Thoracic aorta (tissue), 2 donors: ENCODE data around the gene SSTR1. TPM values are rescaled to one million over a fixed set of nuclear protein-coding genes. Genes with fewer than 3 reads are reported as not detected.

Source experiments
- ATAC-seq: fragments of 150-250 bp; one replicate; pipeline ENCODE4 v1.8.0; 2017; ENCODE audit warnings: low read depth; ENCODE audit not compliant: insufficient number of reproducible peaks, low FRiP score
- DNase-seq: peaks from one replicate; pipeline ENCODE4 v3.0.0-alpha.2; 2020; ENCODE audit warnings: low spot score
- H3K27ac ChIP-seq, 2 donors: fragments of 200-600 bp; sonication (generic); 1 replicate in 1 of 2; 2 replicates in 1 of 2; pipeline ENCODE4 v1.5.1; 2016; ENCODE audit warnings: mild to moderate bottlenecking in 2 of 2, moderate library complexity in 2 of 2
- H3K27me3 ChIP-seq: fragments of 200-600 bp; sonication (generic); replicated peaks from 2 replicates; pipeline ENCODE4 v1.6.0; 2016; ENCODE audit warnings: mild to moderate bottlenecking; ENCODE audit not compliant: insufficient read depth
- H3K36me3 ChIP-seq: fragments of 200-600 bp; sonication (generic); one replicate; pipeline ENCODE4 v1.5.1; 2016
- H3K4me1 ChIP-seq, 2 donors: fragments of 200-600 bp; sonication (generic); 1 replicate in 1 of 2; 2 replicates in 1 of 2; pipeline versions ENCODE4 v1.5.1 to v1.6.0; 2016; ENCODE audit warnings: low read depth in 2 of 2, mild to moderate bottlenecking in 1 of 2; ENCODE audit not compliant: control insufficient read depth in 1 of 2
- H3K4me3 ChIP-seq: fragments of 200-600 bp; sonication (generic); 2 replicates; pipeline ENCODE4 v1.5.1; 2016; ENCODE audit warnings: mild to moderate bottlenecking
- H3K9me3 ChIP-seq: fragments of 200-600 bp; sonication (generic); 2 replicates; pipeline ENCODE4 v1.5.1; 2016
- total RNA-seq, 2 donors: library from RNA; depleted of rRNA; stranded (reverse); fragments of >200 nt; gene quantifications; one replicate each; pipeline versions ENCODE4 v1.1.0 to v1.2.3, GENCODE V29; 2016
- TF ChIP-seq, protein P1 (sequence below): fragments of 200-600 bp; sonication (generic); IDR thresholded peaks from one replicate; pipeline ENCODE4 v1.5.1; 2019; ENCODE audit warnings: antibody characterized with exemption

The SSTR1 gene
- total RNA-seq, 2 donors from 2014 or later, result 0.85 to 0.95 TPM

DNA sequence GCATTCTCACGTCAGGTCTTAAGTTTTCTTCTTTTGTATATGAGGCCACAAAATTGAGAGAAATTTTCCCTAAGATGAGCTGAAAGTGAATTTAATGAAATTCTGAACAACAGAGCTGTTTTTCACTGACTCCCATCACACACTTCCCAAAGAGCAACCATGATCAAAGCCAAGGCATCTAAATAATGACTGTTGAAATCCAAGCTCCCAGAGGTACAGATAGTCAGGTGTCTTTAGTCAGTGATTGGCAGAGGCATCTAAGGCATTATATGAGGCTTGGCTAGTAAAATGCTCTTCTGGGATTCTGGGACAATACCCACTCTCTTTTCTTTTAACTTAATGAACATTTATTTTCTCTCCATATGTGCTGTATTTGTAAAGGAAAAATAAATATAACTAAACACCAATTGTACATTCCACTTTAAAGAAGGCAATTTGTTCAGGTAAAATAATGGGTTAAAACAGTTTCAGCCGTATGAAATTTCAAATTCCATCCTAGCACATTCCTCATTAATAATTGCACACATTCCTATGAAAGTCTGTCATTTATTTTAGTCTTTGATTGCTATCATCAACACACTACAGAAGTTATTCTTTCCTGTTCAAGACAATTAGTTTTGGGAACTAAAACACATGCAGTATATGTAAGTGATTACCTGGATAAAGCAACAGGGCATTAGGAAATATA is 871 bp upstream of the SSTR1 start:
- no peak for DNase-seq
- peaks cover 4 to 34% of the 10 kb centered on the region in 2 donors for H3K4me1 ChIP-seq
- no peaks in the 10 kb centered on the region for H3K27me3 ChIP-seq
- TF ChIP-seq, protein P1, sequence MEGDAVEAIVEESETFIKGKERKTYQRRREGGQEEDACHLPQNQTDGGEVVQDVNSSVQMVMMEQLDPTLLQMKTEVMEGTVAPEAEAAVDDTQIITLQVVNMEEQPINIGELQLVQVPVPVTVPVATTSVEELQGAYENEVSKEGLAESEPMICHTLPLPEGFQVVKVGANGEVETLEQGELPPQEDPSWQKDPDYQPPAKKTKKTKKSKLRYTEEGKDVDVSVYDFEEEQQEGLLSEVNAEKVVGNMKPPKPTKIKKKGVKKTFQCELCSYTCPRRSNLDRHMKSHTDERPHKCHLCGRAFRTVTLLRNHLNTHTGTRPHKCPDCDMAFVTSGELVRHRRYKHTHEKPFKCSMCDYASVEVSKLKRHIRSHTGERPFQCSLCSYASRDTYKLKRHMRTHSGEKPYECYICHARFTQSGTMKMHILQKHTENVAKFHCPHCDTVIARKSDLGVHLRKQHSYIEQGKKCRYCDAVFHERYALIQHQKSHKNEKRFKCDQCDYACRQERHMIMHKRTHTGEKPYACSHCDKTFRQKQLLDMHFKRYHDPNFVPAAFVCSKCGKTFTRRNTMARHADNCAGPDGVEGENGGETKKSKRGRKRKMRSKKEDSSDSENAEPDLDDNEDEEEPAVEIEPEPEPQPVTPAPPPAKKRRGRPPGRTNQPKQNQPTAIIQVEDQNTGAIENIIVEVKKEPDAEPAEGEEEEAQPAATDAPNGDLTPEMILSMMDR, result no peak
- H3K36me3 ChIP-seq, result no peaks in the 10 kb centered on the region
- no peak for ATAC-seq
- H3K4me3 ChIP-seq, result no peak overlapping the region
- no peak overlapping the region for H3K27ac ChIP-seq
- peaks cover 4% of the 10 kb centered on the region for H3K9me3 ChIP-seq

DNA sequence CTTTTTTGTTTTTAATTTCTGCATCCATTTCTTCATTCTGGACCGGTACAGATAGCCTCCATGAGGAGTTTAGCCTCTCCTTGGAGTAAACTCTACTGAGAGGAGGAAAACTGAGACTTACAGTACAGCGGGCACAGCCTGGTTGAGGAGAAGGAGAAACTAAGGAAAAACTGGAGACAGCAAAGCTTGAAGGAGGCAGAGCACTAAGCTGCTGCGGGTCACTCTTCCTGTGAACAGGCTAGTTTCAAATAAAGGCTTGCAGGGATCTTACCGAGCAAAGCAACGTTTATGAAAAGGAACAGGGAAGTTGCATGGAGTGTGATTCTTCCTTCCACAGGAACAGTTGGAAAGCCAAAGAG is 348 bp upstream of the SSTR1 start:
- Histone ChIP-seq H3K27me3 (no peaks in the 10 kb centered on the region), H3K9me3 (peaks cover 4% of the 10 kb centered on the region), H3K36me3 (no peaks in the 10 kb centered on the region), H3K27ac (no peak overlapping the region), H3K4me3 (peak overlapping the region; percentile 71), H3K4me1 (peaks cover 4 to 34% of the 10 kb centered on the region in 2 donors)
- no peak for ATAC-seq
- DNase-seq, result no peak
- TF ChIP-seq, protein P1, result no peak

DNA sequence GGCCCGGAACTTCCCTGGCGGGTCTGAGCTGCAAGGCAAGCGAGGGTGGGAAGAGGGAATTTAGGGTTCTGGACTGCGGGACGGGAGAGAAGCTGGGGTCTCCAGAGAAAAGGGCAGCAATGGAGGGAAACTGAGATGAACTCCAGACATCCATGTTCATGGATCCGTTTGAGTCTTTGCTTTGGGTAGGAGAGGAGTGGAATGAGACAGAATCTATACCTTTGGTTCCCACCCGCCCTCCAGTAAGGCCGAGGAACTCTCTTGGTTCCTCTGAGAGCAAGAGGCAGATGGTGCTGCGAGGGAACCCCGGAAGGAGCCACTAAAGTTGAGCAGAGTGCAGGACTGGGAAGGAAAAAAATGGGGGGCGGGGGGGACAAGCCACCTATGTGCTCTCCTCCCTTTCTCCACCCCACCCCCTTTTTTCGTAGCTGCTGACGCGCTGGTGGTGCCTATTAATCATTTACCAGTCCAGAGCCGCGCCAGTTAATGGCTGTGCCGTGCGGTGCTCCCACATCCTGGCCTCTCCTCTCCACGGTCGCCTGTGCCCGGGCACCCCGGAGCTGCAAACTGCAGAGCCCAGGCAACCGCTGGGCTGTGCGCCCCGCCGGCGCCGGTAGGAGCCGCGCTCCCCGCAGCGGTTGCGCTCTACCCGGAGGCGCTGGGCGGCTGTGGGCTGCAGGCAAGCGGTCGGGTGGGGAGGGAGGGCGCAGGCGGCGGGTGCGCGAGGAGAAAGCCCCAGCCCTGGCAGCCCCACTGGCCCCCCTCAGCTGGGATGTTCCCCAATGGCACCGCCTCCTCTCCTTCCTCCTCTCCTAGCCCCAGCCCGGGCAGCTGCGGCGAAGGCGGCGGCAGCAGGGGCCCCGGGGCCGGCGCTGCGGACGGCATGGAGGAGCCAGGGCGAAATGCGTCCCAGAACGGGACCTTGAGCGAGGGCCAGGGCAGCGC is 1.2 kb downstream of the SSTR1 start:
- Histone ChIP-seq H3K36me3 (no peaks in the 10 kb centered on the region), H3K27me3 (no peaks in the 10 kb centered on the region), H3K9me3 (peaks cover 4% of the 10 kb centered on the region), H3K4me1 (peaks cover 4 to 34% of the 10 kb centered on the region in 2 donors), H3K27ac (no peak overlapping the region), H3K4me3 (peak overlapping the region; percentile 71)
- DNase-seq (no peak), ATAC-seq (no peak)
- TF ChIP-seq, protein P1, result peak; percentile 14

DNA sequence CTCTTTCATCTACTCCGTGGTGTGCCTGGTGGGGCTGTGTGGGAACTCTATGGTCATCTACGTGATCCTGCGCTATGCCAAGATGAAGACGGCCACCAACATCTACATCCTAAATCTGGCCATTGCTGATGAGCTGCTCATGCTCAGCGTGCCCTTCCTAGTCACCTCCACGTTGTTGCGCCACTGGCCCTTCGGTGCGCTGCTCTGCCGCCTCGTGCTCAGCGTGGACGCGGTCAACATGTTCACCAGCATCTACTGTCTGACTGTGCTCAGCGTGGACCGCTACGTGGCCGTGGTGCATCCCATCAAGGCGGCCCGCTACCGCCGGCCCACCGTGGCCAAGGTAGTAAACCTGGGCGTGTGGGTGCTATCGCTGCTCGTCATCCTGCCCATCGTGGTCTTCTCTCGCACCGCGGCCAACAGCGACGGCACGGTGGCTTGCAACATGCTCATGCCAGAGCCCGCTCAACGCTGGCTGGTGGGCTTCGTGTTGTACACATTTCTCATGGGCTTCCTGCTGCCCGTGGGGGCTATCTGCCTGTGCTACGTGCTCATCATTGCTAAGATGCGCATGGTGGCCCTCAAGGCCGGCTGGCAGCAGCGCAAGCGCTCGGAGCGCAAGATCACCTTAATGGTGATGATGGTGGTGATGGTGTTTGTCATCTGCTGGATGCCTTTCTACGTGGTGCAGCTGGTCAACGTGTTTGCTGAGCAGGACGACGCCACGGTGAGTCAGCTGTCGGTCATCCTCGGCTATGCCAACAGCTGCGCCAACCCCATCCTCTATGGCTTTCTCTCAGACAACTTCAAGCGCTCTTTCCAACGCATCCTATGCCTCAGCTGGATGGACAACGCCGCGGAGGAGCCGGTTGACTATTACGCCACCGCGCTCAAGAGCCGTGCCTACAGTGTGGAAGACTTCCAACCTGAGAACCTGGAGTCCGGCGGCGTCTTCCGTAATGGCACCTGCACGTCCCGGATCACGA is 2.2 kb downstream of the SSTR1 start:
- DNase-seq (no peak), ATAC-seq (no peak)
- Histone ChIP-seq H3K27ac (no peak overlapping the region), H3K9me3 (peaks cover 4% of the 10 kb centered on the region), H3K36me3 (no peaks in the 10 kb centered on the region), H3K27me3 (no peaks in the 10 kb centered on the region), H3K4me1 (peaks cover 4 to 34% of the 10 kb centered on the region in 2 donors), H3K4me3 (peak overlapping the region; percentile 71)
- TF ChIP-seq, protein P1, result no peak
